ENCODE measurements around the gene ATXN7L3.

Gene ATXN7L3

DNA sequence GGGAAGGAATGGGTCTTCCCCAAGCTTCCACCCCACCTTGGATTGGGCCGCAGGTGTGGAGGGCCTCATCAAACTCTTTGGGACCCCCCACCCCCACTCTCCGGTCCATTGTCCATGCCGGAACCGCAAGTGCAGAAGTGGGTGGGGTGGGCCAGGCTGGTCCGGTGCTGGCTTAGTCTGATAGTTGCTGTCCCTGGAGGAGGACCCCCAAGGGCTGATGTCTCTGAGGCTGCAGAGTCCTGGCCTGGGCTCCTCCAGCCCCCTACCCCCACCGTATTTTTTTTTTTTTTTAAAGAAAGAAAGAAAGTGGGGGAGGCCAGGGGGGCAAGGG lies 7.1 kb upstream of the ATXN7L3 start:
- DNase-seq (ENCODE audit: low read depth) = no peak
- H3K4me3 ChIP-seq (ENCODE audit: low read length) = no peak overlapping the region
- TF ChIP-seq, protein P1, sequence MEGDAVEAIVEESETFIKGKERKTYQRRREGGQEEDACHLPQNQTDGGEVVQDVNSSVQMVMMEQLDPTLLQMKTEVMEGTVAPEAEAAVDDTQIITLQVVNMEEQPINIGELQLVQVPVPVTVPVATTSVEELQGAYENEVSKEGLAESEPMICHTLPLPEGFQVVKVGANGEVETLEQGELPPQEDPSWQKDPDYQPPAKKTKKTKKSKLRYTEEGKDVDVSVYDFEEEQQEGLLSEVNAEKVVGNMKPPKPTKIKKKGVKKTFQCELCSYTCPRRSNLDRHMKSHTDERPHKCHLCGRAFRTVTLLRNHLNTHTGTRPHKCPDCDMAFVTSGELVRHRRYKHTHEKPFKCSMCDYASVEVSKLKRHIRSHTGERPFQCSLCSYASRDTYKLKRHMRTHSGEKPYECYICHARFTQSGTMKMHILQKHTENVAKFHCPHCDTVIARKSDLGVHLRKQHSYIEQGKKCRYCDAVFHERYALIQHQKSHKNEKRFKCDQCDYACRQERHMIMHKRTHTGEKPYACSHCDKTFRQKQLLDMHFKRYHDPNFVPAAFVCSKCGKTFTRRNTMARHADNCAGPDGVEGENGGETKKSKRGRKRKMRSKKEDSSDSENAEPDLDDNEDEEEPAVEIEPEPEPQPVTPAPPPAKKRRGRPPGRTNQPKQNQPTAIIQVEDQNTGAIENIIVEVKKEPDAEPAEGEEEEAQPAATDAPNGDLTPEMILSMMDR (conservative IDR thresholded peaks at IDR 0.05; ENCODE audit: low read length) = no peak

- no peak overlapping the region for H3K4me3 ChIP-seq (ENCODE audit: low read length)
- DNase-seq (ENCODE audit: low read depth) = no peak
- TF ChIP-seq, protein P1 (conservative IDR thresholded peaks at IDR 0.05; ENCODE audit: low read length) = peak; percentile 25; the same call in 1 of the 2 replicates
Measured at GRCh38 chr17:44205962-44206824, 6.5 kb upstream of the ATXN7L3 start.

- TF ChIP-seq, protein P1 (conservative IDR thresholded peaks at IDR 0.05; ENCODE audit: low read length) = no peak
- DNase-seq (ENCODE audit: low read depth) = peak; percentile 43
- no peak overlapping the region for H3K4me3 ChIP-seq (ENCODE audit: low read length)
Measured at GRCh38 chr17:44204441-44204882, 4.8 kb upstream of the ATXN7L3 start.

DNA sequence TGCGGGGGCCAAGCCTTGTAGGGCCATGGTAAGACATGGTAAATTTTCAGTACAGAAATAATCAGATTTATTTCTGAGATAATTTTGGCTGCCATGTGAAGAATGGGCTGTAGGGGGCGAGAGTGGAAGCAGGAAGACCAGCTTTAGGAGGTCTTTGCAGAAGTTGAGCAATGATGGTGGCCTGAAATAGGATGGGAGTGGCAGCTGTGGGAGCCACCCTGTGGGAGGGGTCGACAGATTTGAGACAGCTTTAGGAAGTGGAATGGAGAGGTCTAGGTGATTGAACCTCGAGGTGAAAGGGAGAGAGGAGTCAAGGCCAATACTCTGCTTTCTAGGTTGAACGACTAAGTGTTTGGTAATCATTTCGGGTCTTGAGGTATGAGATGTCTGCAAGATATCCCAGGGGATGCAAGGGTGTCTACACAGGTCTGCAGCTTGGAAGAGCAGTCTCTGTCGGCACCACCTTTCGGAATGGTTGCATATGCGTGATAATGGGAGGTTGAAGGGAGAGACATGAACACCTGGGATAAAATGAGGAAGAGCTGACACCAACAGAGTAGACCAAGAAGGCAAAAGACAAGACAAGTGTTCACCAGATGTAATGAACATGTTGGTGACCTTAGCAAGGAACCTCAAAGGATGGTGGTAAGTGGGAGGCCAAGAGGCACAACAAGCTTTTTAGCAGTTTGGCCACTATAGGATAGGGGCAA lies 4.2 kb upstream of the ATXN7L3 start:
- H3K4me3 ChIP-seq (ENCODE audit: low read length) = no peak overlapping the region
- TF ChIP-seq, protein P1 (conservative IDR thresholded peaks at IDR 0.05; ENCODE audit: low read length) = peak; percentile 81
- peak; percentile 49 for DNase-seq (ENCODE audit: low read depth)

GRCh38 chr17:44202756-44203155 lies 3.1 kb upstream of the ATXN7L3 start:
- H3K4me3 ChIP-seq (ENCODE audit: low read length) = no peak overlapping the region
- TF ChIP-seq, protein P1 (conservative IDR thresholded peaks at IDR 0.05; ENCODE audit: low read length) = no peak
- no peak for DNase-seq (ENCODE audit: low read depth)

GRCh38 chr17:44200478-44201155 lies 933 bp upstream of the ATXN7L3 start:
- DNase-seq (ENCODE audit: low read depth) = no peak

More at GRCh38 chr17:44200478-44201155, 933 bp upstream of the ATXN7L3 start:
- H3K4me3 ChIP-seq (ENCODE audit: low read length) = peak overlapping the region; percentile 76
- TF ChIP-seq, protein P1 (conservative IDR thresholded peaks at IDR 0.05; ENCODE audit: low read length) = no peak

Data from AG10803 (cell line).